ENCODE measurements around the gene OGFOD3. TPM values are rescaled to one million over a fixed set of nuclear protein-coding genes. Genes with fewer than 3 reads are reported as not detected.

The OGFOD3 gene
- total RNA-seq, 2 donors from 2014 or later = 29.7 to 30.1 TPM

DNA sequence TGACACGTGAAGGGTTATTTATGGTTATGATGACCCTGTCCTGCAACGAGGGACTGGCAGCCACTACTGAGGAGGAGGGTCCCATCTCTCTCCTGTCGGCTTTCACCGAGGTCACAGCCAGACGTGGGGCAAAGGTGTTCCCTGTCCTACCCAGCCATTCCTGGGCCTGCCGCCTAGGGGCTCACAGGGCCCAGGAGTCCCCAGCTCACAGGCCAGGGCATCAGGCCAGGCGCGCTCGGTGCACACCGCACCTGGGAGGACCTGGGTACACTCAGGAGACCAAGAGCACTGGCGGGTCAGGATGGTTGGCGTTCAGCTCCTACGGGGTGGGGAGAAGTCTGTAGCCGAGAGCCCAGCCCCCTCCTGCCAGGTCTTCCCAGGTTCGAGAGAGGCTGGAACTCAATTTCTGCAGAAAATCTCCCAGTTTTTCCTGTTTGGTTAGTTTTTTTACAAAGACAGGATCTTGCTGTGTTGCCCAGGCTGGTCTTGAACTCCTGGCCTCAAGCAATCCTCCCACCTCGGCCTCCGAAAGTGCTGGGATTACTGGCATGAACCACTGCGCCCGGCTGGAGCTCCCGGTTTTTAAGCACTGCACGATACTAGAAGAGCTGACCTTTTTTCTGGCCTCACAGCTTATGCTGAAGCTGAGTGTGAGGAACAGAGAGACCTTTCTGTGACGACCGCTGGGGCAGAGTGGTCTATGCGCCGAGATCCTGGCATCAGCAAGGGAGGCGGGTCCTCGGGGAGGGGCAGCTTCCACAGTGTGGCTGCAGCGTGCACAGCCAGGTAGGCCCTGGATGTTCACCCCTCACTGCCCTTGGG lies 24.5 kb upstream of the OGFOD3 start:
- no peaks in the 10 kb centered on the region for H3K27me3 Mint-ChIP-seq
- H3K27ac Mint-ChIP-seq = no peak overlapping the region
- DNase-seq (ENCODE audit: low spot score) = no peak
- no peaks in the 10 kb centered on the region for H3K36me3 Mint-ChIP-seq
- H3K9me3 Mint-ChIP-seq = no peaks in the 10 kb centered on the region
- no peak overlapping the region for H3K4me3 Mint-ChIP-seq
- no peak for ATAC-seq
- peaks cover 4 to 19% of the 10 kb centered on the region in 2 donors for H3K4me1 Mint-ChIP-seq (ENCODE audit: low read depth in 2 of 2)

DNA sequence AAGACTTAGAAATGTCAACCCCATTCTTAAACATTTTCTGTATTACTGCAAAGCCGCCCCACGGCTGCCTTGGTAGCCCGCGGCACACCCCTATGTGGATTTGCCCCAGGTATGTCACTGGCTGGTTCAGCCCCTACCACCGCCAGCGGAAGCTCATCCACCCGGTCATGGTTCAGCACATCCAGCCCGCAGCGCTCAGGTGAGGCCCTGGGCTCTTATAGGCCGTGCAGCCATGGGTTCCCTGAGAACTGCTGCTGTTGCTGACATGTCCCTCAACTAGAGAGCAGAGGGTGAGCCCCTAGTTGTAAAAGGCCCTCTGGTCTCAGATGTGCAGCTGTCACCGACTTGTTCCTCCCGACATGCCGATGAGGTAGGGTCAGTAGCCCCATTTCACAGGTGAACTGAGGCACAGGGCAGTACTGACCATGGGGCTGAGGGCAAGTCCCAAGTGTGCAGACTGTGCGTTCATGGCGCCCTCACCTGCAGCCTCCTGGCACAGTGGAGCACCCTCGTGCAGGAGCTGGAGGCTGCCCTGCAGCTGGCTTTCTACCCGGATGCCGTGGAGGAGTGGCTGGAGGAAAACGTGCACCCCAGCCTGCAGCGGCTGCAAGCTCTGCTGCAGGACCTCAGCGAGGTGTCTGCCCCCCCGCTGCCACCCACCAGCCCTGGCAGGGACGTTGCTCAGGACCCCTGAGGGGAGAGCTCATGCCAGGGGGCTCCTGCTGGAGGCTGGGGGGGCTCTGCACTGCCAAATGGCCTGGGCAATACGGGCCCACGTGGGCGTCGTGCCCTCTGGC lies 23.5 kb upstream of the OGFOD3 start:
- no peak for ATAC-seq
- no peaks in the 10 kb centered on the region for H3K9me3 Mint-ChIP-seq
- DNase-seq (ENCODE audit: low spot score) = no peak
- no peaks in the 10 kb centered on the region for H3K36me3 Mint-ChIP-seq
- H3K4me1 Mint-ChIP-seq (ENCODE audit: low read depth in 2 of 2) = peaks cover 0 to 18% of the 10 kb centered on the region in 2 donors
- H3K4me3 Mint-ChIP-seq = no peak overlapping the region
- H3K27ac Mint-ChIP-seq = no peak overlapping the region
- no peaks in the 10 kb centered on the region for H3K27me3 Mint-ChIP-seq

DNA sequence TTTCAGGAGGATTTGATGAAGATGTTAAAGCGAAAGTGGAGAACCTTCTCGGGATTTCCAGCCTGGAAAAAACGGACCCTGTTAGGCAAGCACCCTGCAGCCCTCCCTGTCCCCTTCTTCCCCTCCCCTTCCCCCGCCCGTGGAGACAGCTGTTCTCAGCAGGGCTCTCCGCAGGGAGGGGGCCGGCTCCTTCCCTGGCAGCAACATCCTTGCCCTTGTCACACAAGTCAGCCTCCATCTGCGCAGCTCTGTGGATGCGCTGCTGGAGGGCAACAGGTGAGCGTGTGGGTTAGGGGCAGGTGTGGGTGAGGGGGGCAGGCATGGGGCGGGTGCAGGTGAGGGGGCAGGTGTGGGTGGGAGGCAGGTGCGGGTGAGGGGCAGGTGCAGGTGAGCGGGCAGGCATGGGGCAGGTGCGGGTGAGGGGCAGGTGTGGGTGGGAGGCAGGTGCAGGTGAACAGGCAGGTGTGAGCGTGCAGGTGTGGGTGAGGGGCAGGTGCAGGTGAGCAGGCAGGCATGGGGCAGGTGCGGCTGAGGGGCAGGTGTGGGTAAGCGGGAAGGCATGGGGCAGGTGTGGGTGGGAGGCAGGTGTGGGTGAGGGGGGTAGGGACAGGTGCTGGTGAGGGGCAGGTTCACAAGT lies 22.7 kb upstream of the OGFOD3 start:
- no peak for DNase-seq (ENCODE audit: low spot score)
- H3K27ac Mint-ChIP-seq = no peak overlapping the region
- H3K4me1 Mint-ChIP-seq (ENCODE audit: low read depth in 2 of 2) = peaks cover 0 to 15% of the 10 kb centered on the region in 2 donors
- no peak for ATAC-seq
- no peaks in the 10 kb centered on the region for H3K9me3 Mint-ChIP-seq
- H3K27me3 Mint-ChIP-seq = no peaks in the 10 kb centered on the region
- no peak overlapping the region for H3K4me3 Mint-ChIP-seq
- H3K36me3 Mint-ChIP-seq = no peaks in the 10 kb centered on the region

DNA sequence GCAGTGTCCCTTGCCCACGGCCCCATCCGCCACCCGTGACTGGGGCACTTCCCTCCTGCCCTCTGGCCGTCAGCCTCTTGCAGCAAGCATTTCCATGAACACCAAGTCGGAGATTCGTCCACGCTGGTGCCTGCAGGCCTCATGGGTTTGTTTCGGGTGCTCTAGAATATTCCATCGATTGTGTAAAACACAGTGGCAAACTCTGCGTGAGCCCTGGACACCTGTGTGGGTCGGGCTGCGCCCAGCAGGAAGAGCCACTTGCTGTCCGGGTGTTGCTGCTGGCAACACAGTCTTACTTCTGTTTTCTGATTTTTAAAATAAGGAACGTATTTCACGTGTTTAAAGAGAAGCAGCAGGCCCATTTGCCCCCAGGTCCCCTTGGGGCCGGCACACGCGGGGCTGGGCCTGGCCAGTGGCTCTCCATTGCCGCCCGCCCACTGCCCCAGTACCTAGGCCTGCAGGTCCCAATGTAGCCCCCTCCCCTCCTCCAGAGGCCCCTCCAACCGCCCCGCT lies 22.1 kb upstream of the OGFOD3 start:
- Mint-ChIP-seq H3K9me3 (no peaks in the 10 kb centered on the region), H3K4me1 (ENCODE audit: low read depth in 2 of 2) (peaks cover 0 to 10% of the 10 kb centered on the region in 2 donors), H3K27me3 (no peaks in the 10 kb centered on the region), H3K36me3 (no peaks in the 10 kb centered on the region), H3K4me3 (no peak overlapping the region), H3K27ac (no peak overlapping the region)
- DNase-seq (ENCODE audit: low spot score) (no peak), ATAC-seq (no peak)

DNA sequence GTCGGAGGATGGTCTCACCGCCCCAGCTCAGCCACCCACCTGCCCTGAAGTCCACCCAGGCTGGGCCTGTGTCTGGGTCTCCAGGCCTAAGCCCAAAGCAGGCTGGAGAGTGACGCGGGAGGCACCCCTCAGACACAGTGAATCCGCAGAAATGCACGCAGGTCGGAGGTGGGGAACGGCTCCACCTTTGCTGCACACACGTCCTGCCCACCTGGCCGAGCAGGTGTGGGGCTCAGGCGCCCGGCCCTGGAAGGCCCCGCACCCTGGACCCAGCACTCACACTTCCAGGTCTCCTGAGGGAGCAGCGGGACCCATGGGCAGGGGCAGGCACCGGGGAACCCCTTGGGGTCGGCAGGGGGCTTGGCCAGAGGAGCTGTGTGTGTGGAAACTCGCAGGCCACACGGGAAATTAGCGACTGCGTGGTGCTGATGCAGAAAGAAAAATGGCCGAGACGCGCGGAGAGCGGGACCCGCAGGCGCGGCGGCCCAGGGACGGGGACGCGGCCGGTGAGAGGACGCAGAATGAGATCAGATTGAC lies 21.5 kb upstream of the OGFOD3 start:
- Mint-ChIP-seq H3K4me3 (no peak overlapping the region), H3K27me3 (no peaks in the 10 kb centered on the region), H3K36me3 (no peaks in the 10 kb centered on the region), H3K4me1 (ENCODE audit: low read depth in 2 of 2) (peaks cover 0 to 13% of the 10 kb centered on the region in 2 donors), H3K27ac (no peak overlapping the region), H3K9me3 (no peaks in the 10 kb centered on the region)
- ATAC-seq (no peak), DNase-seq (ENCODE audit: low spot score) (no peak)

DNA sequence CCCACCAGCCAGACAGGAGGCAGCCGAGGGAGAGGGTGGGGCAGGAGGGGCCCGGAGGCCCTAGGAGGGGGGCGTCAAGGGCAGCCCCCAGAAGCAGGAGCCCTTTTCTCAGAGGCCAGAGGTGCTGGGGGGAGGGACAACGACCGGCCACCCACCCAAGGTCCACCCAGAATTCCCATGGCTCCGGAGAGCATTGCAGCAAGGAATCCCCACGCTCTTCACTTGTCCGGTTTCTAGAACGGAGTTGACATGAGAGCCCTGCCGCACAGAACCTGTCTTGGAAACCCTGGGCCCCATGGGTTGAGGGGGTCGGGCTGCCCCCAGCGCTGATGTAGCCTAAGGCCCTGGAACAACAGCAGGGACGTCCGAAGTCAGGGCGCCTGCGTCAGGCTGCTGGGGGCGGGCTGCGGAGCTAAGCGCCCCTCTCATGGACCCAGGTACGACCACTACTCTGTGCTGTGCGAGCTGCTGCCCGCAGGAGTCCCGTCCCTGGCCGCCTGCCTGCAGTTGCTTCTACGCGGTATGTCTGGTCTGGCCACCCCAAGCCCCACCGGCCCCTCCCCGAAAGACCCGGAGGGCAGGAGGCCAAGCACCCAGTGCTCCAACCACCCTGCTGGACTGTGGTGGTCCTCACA lies 20.9 kb upstream of the OGFOD3 start:
- no peaks in the 10 kb centered on the region for H3K9me3 Mint-ChIP-seq
- H3K27ac Mint-ChIP-seq = no peak overlapping the region
- no peaks in the 10 kb centered on the region for H3K27me3 Mint-ChIP-seq
- ATAC-seq = no peak
- DNase-seq (ENCODE audit: low spot score) = no peak
- no peaks in the 10 kb centered on the region for H3K36me3 Mint-ChIP-seq
- H3K4me1 Mint-ChIP-seq (ENCODE audit: low read depth in 2 of 2) = peaks cover 0 to 13% of the 10 kb centered on the region in 2 donors
- no peak overlapping the region for H3K4me3 Mint-ChIP-seq

DNA sequence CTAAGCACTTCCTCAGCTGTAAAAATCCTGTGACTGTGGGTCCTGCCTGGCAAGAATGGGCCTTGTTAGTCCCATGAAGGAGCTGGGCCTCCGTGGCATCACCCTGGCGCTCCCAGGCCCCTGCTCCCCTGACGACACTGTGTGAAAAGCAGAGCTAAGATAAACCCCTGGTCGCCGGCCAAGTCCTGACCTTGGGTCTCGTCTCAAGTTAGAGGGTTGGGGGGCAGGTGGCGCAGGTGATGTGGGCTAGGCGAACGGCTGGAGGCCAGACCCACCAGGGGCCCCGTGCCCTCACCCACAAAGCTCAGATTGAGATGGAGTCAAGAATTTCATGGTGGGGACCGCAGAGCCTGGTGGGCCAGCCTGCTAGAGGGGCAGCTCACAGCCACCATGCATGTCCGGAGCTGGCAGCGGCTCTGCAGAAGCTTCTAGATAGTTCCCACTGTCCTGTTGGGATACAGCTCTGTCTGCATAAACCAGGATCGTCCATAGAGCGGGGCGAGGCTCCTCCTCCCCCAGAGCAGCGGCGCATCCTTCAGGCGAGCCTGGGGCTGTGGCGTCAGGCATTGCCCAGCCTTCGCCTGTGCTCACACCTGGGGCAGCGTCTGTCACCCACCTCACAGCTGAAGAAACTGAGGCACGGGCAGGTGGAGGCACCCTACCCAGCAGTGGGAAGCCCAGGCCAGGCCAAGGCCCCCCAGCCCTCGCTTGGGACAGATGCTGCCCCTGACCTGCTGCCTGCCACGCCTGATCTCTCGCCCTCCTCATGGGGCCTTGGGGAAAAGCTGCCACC lies 20.2 kb upstream of the OGFOD3 start:
- Mint-ChIP-seq H3K36me3 (no peaks in the 10 kb centered on the region), H3K4me1 (ENCODE audit: low read depth in 2 of 2) (peaks cover 5 to 17% of the 10 kb centered on the region in 2 donors), H3K27me3 (no peaks in the 10 kb centered on the region), H3K4me3 (no peak overlapping the region), H3K27ac (no peak overlapping the region), H3K9me3 (no peaks in the 10 kb centered on the region)
- DNase-seq (ENCODE audit: low spot score) (no peak), ATAC-seq (no peak)

DNA sequence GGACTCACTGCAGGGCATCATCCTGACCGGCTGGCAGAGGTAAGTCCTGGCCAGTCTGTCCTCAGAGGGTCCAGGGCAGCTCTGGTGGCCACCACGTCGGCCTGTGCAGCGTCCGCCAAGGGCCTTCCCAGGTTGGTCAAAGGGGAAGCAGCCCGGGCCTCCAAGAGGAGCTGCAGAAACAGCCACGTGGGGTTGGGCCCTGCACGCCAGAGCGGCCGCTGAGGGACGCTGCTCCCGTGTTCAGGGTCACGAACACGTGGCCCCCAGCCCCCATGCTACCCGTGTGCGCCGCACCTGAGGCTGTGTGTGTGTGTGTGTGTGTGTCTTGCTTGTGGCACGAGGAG lies 18.9 kb upstream of the OGFOD3 start:
- H3K4me1 Mint-ChIP-seq (ENCODE audit: low read depth in 2 of 2) = peaks cover 5 to 14% of the 10 kb centered on the region in 2 donors
- no peaks in the 10 kb centered on the region for H3K9me3 Mint-ChIP-seq
- ATAC-seq = no peak
- no peak for DNase-seq (ENCODE audit: low spot score)
- no peaks in the 10 kb centered on the region for H3K27me3 Mint-ChIP-seq
- no peak overlapping the region for H3K27ac Mint-ChIP-seq
- H3K36me3 Mint-ChIP-seq = no peaks in the 10 kb centered on the region
- no peak overlapping the region for H3K4me3 Mint-ChIP-seq

DNA sequence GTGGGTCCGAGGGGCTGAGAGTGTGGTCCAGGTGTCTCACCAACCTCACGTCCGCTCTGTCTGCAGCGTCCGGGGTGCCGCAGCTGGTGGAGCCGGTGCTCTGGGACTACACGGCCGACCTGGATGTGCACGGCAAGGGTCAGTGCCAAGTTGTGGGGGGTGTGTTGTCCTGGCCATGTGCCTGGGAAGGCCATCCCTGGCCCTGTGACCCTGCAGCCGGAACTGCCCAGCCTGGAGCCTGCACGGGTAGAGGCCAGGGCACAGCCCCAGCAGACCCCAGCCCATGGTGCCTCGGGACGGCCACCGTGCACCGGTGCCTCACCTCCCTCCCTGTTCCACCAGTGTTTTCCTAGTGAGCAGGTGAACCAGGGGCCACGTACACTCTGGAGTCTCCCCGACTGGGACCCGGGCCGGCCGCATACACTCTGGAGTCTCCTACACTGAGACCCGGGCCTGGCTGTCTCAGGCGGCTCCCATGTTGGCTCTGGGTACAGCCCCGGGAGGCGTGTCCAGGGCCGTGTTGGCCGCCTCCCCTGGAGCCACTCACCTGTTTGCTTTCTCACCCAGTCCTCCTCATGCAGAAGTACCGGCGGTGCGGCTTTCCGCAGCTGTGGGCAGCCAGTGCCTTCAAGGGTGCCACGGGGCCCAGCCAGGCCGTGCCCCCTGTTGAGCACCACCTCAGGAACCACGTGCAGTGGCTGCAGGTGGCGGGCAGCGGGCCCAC lies 18.4 kb upstream of the OGFOD3 start:
- no peak overlapping the region for H3K4me3 Mint-ChIP-seq
- no peaks in the 10 kb centered on the region for H3K9me3 Mint-ChIP-seq
- no peak for ATAC-seq
- no peak for DNase-seq (ENCODE audit: low spot score)
- no peaks in the 10 kb centered on the region for H3K27me3 Mint-ChIP-seq
- peaks cover 5 to 14% of the 10 kb centered on the region in 2 donors for H3K4me1 Mint-ChIP-seq (ENCODE audit: low read depth in 2 of 2)
- no peak overlapping the region for H3K27ac Mint-ChIP-seq
- no peaks in the 10 kb centered on the region for H3K36me3 Mint-ChIP-seq

DNA sequence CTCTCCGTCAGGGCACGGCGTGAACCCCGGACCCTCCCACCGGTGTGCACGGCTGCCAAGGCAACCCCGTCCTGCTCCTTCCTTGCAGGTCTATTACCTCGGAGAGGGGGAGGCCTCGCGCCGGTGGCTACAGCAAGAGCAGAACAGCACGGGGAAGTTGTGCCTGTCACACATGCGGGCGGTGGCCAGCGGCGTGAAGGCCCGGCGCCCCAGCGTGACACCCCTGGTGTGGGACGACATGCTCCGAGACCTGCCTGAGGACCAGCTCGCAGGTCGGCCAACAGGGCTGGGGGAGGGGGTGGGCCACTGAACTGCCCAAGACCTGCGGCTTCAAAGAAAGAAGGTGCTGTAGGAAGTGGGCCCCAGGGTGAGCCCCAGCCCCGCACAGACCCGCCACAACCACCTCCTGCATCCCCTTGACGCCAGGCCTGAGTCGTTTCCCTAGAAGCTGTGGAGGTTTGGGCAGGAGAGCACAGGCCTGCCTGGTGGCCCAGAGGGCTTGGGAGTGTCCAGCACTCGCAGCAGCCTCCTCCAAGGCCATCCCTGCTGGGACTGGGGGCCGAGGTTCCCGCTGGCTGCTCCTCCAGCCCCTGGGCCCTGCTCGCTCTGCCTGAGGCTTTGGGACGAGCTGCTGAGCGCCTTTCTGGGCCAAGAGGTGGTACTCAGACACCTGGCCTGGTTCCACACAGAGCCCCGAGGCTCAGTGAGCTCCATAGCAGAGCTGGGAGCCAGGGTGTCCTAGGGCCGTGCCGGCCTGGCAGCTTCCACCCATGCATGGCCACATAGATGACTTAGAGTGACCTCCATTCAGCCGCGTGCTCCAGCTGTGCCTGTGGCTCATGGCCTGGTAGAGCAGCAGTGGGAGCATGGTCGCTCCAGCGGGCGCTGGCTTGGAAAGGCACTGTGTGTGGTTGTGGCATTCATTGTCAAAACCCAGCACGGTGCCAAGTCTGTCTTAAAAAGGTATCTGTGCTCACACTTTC lies 17.5 kb upstream of the OGFOD3 start:
- H3K36me3 Mint-ChIP-seq = no peaks in the 10 kb centered on the region
- peak overlapping the region in 1 of 2 donors; percentile 56 for H3K27ac Mint-ChIP-seq
- ATAC-seq = peak; percentile 8 to 40
- DNase-seq (ENCODE audit: low spot score) = peak; percentile 61
- H3K27me3 Mint-ChIP-seq = no peaks in the 10 kb centered on the region
- peaks cover 5 to 15% of the 10 kb centered on the region in 2 donors for H3K4me1 Mint-ChIP-seq (ENCODE audit: low read depth in 2 of 2)
- no peaks in the 10 kb centered on the region for H3K9me3 Mint-ChIP-seq
- peak overlapping the region; percentile 17 for H3K4me3 Mint-ChIP-seq

DNA sequence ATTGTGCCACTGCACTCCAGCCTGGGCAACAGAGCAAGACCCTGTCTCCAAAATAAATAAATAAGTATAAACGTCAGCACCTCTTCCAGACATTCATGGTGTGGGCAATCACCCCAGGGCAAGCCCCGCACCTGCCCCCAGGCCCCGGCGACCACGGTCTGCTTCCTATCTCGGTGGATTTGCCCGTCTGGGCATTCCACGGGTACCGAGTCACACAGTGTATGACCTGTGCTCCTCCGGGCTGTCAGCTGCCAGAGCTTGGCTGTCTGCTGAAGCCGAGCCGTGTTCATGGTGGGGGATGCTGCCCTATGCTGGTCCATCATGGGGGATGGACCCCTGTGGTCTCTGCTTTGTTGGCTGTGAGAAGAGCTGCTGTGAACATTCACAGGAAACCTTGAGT lies 16.7 kb upstream of the OGFOD3 start:
- Mint-ChIP-seq H3K4me3 (peak overlapping the region; percentile 17), H3K4me1 (ENCODE audit: low read depth in 2 of 2) (peaks cover 8 to 16% of the 10 kb centered on the region in 2 donors), H3K9me3 (no peaks in the 10 kb centered on the region), H3K36me3 (no peaks in the 10 kb centered on the region), H3K27ac (peak overlapping the region in 1 of 2 donors; percentile 56), H3K27me3 (no peaks in the 10 kb centered on the region)
- peak in 1 of 2 donors; percentile 20 for ATAC-seq
- peak; percentile 57 for DNase-seq (ENCODE audit: low spot score)

Measured in natural killer cell treated with Interleukin-12 subunit alpha and Interleukin-12 subunit beta and Interleukin-15 and Interleukin-18, amount 100 ng/mL, for 72 hours (primary cell).